HUDEP-2 (cell line): Measurements from ENCODE around the gene CFAP126.
"Not testable (repeated sequence)": the region's sequence is repeated elsewhere in the genome, so short reads cannot be mapped to it uniquely, and the experiment has no call there.

ENCODE experiments used
- DNase-seq, 76 experiments: peaks; one replicate each; lab custom pipeline; 2025; ENCODE audit not compliant: unreplicated experiment in 76 of 76; lab: John Stamatoyannopoulos, UW

The CFAP126 gene

GRCh38 chr1:161382214-161383019 lies 14.7 kb upstream of the CFAP126 start:
- peak in 22 of 76 experiments; percentile 8 to 57 (median 34) for DNase-seq

DNA sequence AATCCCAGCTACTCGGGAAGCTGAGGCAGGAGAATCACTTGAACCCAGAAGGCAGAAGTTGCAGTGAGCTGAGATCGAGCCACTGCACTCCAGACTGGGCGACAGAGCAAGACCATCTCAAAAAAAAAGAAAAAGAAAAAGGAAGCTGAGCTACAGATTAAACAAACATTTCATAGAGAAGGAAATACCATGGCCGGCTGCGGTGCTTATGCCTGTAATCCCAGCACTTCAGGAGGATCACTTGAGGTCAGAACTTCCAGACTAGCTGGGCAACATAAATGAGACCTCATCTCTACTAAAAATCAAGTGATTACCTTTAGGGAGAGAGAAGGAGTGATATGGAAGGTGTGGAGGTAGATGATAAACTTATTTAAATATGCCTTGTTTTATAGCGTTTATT lies 14.0 kb upstream of the CFAP126 start:
- no peak for DNase-seq

DNA sequence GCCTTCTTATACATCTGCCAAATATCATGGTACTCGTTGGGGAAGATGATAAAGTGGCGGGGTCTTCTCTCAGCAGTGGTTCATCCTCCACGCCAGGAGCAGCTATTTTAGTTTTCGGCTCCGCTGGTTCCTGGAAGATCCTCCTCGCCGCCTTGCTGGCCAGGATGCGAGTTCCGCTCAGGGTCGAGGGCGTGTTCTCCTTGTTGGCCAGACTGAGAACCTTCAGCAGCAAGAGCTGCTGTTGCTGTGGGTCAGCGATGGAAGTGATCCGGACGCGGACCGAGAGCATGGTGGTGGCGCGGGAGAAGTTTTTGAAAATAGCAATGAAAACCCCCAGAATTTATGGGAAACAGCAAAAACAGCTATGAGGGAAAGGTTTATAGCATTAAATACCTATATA lies 11.4 kb upstream of the CFAP126 start:
- DNase-seq: no peak

DNA sequence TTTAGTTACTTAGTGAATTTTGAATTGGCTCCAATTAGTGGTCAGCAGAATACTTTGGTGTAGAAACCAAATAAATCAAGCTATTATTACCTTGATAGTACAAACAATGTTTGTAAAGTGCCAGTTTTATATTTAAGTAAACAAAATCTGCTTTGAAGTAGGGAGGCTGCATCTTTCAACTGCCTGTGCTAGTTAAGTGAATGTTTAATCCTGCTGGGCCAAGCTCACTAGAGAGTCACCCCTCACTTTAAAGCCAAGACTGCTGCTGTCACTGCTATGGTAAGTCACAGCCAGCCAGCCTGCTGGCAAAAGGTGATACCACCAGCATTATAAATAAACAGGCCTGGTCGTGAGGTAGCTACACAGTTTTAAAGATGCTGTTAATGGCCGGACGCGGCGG lies 10.3 kb upstream of the CFAP126 start:
- DNase-seq: no peak

DNA sequence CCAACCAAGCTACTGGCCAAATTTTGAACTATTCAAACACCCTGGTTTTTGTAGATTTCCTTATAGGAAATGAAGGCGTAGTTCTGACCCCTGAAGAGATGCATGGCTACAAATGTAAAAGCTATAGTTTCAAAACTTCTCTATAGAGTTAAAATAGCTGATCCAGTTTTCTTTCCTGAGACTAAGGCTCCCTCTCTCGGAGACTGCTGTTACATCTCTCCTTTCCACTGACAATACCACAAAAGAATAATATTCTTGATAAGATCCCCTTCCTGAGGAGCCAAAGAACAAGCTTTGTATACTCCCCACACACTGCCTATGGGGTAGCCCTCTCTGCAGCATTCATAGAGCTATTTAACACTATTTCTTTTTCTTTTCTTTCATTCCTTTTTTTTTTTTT lies 6.7 kb upstream of the CFAP126 start:
- DNase-seq: peak in 6 of 76 experiments; percentile 2 to 28 (median 11)

DNA sequence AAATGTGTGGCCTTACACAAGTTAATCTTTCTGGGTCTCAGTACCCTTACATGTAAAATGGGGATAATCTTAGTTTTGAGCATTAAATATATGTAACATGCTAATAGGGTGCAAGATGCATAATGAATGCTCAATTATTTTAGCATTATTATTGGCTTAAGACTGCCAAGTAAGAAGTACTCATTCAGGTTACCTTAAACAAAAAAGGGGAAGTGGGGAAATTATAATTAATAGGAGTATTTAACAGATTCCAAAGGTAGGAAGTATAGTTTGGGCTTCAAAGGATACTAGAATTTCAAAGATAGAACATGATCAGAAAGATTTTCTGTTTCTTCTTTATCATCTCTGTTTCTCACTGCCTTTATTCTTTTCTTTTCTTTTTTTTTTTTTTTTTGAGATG lies 5.8 kb upstream of the CFAP126 start:
- DNase-seq: no peak

- no peak for DNase-seq
These were observed 2.5 kb downstream of the CFAP126 start for GRCh38 chr1:161365207-161365606.

DNA sequence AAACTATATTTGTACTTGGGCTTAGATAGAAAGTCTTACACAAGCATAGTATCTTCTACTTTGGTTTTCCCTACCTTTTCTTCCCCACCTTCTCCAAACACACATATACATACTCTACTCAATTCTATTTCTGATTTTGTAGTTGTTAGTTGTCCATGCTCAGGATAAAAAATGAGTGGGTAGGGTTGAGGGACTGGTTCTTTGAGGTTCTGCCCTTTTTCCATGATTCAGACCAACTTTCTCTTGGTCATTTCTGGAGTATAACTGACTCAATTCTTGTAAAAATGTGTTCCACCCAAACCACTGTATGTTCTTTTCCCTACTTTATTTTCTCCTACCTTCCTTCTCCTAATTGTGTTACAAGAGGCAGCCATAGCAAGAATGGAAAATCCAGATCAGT lies 3.3 kb downstream of the CFAP126 start:
- no peak for DNase-seq

- DNase-seq: no peak
These were observed 8.4 kb downstream of the CFAP126 start for GRCh38 chr1:161359291-161359690.

GRCh38 chr1:161357073-161357472 lies 10.6 kb downstream of the CFAP126 start:
- no peak for DNase-seq

GRCh38 chr1:161351482-161351881 lies 16.2 kb downstream of the CFAP126 start:
- DNase-seq: no peak

- no peak for DNase-seq
These were observed 17.0 kb downstream of the CFAP126 start for GRCh38 chr1:161350671-161351070.

- no peak for DNase-seq
These were observed 24.9 kb downstream of the CFAP126 start for GRCh38 chr1:161342821-161343220.

DNA sequence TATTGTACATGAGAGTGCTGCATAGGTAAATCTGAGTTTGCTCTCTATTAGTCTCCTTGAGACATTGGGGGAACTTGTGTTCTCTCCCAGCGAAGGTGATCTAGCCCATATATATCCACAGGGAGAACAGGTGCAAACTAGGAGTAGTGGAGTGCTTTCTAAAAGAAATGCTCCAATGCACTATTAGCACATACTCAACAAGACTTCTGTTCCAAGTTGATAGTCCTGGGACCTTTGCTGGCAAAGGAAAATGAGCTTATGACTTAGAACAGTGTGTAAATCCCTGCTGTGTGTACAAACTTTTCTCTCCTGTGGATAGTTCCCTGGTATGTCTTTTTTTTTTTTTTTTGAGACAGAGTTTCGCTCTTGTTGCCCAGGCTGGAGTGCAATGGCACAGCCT lies 25.5 kb downstream of the CFAP126 start:
- no peak for DNase-seq

GRCh38 chr1:161335796-161336195 lies 31.9 kb downstream of the CFAP126 start:
- no peak for DNase-seq

DNA sequence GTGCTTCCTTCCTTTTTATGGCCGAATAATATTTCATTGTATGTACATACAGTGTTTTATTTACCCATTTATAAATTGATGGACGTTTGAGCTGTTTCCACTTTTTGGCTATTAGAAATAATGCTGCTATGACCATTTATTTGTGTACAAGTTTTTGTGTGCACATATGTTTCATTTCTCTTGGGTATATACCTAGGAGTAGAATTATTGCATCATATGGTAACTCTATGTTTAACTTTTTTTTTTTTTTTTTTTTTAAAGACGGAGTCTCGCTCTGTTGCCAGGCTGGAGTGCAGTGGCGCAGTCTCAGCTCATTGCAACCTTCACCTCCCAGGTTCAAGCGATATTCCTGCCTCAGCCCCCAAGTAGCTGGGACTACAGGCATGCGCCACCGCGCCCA lies 34.5 kb downstream of the CFAP126 start:
- DNase-seq: no peak

DNA sequence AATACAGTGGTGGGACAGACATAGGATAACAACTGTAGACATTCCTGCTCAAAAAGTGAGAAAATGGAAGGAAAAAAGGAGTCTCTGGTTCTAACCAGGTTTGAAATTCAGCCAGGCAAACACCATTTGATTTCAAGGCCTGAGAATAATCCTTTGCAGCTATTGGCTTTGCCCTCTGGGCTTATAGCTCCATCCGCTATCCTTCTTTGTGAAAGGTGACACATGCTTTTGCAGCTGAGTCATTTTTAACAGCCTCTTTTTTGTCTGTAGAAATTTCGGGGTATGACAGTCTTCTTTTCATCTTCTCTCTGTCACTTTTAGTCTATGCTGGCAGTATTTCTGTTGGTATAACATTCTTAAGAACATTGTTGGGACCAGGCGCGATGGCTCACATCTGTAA lies 37.3 kb downstream of the CFAP126 start:
- no peak for DNase-seq

DNA sequence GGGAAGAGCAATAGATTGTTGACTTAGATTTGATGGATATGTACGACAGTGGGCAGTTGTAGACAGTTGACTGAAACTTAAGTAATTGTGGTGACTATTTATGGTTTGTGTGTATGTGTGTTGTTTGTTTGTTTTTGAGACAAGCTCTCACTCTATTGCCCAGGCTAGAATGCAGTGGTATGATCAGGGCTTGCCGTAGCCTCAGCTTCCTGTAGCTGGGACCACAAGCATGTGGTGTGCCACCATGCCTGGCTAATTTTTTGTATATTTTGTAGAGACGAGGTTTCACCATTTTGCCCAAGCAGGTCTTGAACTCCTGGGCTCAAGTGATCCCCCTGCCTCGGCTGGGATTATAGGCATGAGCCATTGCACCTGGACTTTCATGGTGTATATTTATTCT lies 43.7 kb downstream of the CFAP126 start:
- no peak for DNase-seq

- DNase-seq: not testable (repeated sequence)
These were observed 51.6 kb downstream of the CFAP126 start for GRCh38 chr1:161315841-161316674.
